HG02870 (cell line): Measurements from ENCODE around the gene SLC27A5.
"Not testable (repeated sequence)": the region's sequence is repeated elsewhere in the genome, so short reads cannot be mapped to it uniquely, and the experiment has no call there.

Experiments
- ATAC-seq: cut with Tn5 transposase; IDR thresholded peaks from one replicate; pipeline ENCODE4 v1.9.1; 2021; ENCODE audit warnings: mild to moderate bottlenecking, moderate library complexity; ENCODE audit not compliant: unreplicated experiment

The SLC27A5 gene

GRCh38 chr19:58499021-58499927, 12.5 kb downstream of the SLC27A5 start:
- peak; percentile 81 for ATAC-seq

DNA sequence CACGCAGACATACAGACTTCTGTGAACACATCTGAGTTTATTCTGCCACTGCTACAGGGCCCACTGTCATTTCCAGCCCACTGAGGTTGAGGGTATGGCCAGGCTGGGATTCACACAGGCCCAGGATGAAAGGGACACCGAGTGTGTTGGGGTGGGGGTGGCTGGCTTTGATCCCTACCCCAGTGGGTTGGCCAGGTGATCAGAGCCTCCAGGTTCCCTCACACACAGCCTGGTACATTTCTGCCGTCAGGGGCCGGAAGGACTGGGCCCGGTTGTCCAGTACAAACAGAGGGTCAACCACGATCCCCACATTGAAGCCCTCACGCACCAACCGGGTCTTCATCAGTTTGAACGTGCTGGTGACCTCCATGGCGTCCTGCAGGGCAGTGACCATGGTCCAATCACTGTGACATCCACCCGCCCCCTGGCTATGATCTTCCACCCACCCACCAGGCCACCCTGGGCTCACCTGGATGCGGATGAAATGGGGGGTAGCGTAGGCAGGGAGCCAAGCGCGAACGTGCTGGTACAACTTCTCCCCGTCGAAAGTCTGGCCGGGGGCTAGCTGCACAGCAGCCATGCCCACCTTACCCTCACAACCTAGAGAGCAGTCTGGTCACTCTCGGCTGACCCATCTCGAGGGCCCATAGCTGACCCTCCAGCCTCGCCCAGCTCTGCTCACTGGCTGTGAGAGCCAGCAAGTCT, 13.3 kb downstream of the SLC27A5 start:
- ATAC-seq, result no peak

- no peak for ATAC-seq
These were observed 14.1 kb downstream of the SLC27A5 start for GRCh38 chr19:58497634-58498170.

DNA sequence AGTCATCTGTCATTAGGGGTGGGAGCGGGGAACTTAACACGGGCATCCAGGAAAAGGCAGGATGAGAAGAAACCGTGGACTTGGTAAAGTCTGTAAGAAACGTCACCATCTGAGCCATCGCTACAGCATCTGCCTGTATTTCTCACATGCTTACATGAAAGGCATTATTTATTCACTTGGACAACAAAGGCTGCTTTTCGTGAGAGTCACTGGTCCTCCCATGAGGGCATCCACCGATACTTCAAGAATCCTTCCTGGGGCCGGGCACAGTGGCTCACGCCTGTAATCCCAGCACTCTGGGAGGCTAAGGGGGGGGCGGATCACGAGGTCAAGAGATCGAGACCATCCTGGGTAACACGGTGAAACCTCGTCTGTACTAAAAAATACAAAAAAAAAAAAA, 19.5 kb downstream of the SLC27A5 start:
- ATAC-seq, result no peak

DNA sequence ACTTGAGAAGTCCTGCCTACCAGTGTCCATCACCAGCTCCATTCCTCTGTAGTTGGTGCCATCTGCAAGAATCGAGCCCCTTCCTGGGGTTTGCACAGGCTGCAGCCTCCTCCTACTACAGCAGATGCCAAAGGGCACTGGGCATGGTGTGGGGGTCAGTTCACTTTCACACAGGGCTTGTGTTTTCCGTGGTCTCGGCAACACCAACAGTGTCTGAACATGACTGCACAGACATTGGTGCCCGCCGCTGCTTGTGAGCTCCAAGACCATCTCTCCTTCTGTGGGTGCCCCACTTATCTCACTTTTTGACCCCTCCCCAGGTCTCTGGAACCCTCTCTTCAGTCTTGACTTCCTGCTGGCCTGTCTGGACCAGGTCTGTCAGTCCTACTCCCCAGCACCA, 20.4 kb downstream of the SLC27A5 start:
- ATAC-seq, result no peak

GRCh38 chr19:58484349-58484748, 27.4 kb downstream of the SLC27A5 start:
- not testable (repeated sequence) for ATAC-seq

GRCh38 chr19:58483776-58484175, 28.0 kb downstream of the SLC27A5 start:
- no peak for ATAC-seq

- no peak for ATAC-seq
These were observed 29.4 kb downstream of the SLC27A5 start for GRCh38 chr19:58482372-58482771.

GRCh38 chr19:58480831-58481230, 31.0 kb downstream of the SLC27A5 start:
- no peak for ATAC-seq

- ATAC-seq, result no peak
These were observed 31.3 kb downstream of the SLC27A5 start for GRCh38 chr19:58480481-58480830.

- ATAC-seq, result no peak
These were observed 31.9 kb downstream of the SLC27A5 start for GRCh38 chr19:58479736-58480480.

DNA sequence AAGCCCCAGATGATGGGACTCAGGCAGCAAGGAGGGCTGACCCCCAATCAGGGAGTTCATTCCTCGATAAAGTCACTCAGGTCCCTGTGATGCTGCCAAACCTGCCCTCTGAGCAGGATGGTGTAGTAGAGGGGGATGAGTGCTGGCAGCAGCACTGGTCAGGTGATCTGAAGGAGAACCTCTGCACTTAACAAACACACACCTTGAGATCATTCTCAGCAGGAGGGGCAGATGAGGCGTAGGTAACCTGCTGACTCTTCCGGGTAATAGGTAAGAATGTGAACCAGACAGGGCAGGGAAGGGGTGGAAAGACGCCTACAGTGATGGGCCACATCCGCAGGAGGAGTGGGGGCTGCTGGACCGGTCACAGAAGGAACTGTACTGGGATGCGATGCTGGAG, 32.5 kb downstream of the SLC27A5 start:
- no peak for ATAC-seq

DNA sequence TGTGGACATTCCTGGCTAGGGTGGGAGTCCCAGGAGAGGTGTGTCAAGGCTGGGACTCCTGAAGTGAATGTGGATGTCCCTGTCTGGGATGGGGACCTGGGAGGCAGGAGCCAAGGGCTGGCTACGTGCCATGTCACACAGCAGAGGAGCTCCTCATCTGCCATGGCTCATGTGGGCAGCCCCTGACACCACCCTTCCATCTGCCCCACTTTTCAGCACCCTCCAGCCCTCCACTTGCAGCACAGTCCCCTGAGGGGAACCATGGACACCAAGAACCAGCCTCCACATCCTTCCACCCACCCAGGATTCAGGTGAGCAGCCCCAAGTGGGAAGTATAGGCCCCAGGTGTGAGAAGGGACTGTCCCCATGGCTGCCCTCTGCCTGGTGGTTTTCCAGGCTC, 33.9 kb downstream of the SLC27A5 start:
- ATAC-seq, result no peak

DNA sequence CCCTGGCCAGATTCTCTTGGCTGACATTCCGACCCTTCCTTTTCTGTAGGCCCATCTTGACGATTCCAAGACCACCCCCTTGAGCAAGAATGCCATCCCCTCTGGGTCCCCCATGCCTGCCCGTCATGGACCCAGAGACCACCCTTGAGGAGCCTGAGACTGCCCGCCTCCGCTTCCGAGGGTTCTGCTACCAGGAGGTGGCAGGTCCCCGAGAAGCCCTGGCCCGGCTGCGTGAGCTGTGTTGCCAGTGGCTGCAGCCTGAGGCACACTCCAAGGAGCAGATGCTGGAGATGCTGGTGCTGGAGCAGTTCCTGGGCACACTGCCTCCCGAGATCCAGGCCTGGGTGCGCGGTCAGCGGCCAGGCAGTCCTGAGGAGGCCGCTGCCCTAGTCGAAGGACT, 34.7 kb downstream of the SLC27A5 start:
- ATAC-seq, result no peak

GRCh38 chr19:58476498-58477015, 35.2 kb downstream of the SLC27A5 start:
- ATAC-seq, result peak; percentile 1

DNA sequence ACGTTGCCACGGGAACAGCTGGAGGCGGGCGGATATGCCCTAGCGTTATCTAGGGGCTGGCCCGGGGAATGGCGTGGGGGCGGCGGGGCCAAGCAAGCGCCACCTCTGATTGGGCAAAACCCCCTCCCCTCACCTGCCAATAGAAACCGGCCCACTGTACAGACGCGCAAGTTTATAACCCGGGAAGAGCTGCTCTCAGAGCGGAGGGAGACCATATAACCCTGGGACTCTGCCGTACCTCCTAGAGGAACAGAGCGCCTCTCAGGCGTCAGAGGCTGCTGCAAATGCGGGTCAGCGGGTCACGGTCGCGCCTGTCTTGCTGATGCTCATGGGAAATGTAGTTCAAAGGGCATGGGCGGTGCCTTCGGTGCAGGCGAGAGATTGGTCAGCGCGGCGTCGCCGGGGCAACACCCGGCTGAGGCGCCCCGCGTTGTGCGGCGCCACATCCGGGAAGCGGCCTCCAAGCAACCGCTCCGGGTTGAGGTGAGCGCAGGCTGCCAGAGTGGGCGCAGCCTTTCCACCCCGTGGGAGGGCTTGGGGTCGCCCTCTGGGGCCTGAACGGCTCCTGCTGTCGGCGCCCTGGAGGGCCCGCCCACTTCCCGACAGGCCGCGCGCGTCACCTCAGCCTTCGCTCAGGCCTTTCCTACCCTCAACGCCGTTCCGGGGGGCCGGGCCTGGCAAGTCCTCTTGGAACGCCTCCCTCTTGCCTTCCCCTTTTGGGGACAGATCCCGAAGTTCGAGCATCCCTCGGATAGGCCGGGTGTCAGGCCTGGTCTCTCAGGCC, 35.9 kb downstream of the SLC27A5 start, which contains the start of gene ZNF446:
Gene ZNF446 (plus strand): TSS at position 639 of the 784 bp plus-strand sequence. CDS start 867 bp downstream, outside the sequence.
- peak; percentile 78 for ATAC-seq

- peak; percentile 2 for ATAC-seq
These were observed 36.6 kb downstream of the SLC27A5 start for GRCh38 chr19:58474997-58475713.

DNA sequence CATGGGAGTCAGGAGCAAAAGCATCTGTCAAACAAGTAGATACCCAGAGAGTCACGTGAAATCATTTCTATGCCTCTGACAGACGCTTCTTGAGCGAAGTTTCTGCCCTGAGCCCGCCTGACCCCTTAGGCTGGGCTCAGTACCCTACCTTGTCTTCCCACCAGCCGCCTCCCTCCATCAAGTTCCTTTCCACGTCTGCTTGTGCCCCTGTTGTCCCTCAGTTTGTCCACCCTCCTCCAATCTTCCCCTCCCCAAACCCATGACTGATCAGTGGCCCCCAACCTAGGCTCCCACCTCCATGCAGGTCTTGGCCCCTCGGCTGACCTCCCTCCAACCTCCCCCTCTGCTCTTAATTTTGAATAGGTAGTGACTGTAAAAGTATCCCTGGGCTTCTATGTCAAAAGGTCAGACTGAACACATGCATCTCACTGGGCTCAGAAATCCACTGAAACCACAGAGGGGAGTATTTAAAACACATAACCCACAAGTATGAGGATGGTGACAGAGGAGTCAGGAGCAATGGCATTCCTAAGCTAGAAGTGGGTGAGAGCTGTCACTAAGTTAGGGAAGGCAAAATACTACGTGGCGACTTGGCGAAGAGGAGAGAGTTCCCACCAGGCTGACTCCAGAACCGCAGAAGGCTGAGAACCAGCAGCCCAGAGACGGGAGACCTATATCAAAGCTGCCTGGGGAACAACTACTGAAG, 37.3 kb downstream of the SLC27A5 start:
- no peak for ATAC-seq

- no peak for ATAC-seq
These were observed 38.0 kb downstream of the SLC27A5 start for GRCh38 chr19:58473775-58474174.
